Hepatocyte (in vitro differentiated cells): ENCODE data around the gene TCF19. TPM values are rescaled to one million over a fixed set of nuclear protein-coding genes. Genes with fewer than 3 reads are reported as not detected.
"Not testable (repeated sequence)": the region's sequence is repeated elsewhere in the genome, so short reads cannot be mapped to it uniquely, and the experiment has no call there.

ENCODE experiments used
- DNase-seq: peaks from one replicate; pipeline ENCODE4 v3.0.0-alpha.2; 2016; ENCODE audit warnings: low spot score
- H2AFZ ChIP-seq: fragments of 200-600 bp; sonication (generic); 2 replicates; pipeline ENCODE4 v1.6.0; 2016; ENCODE audit warnings: antibody characterized with exemption, mild to moderate bottlenecking
- H3K27ac ChIP-seq: fragments of 200-600 bp; sonication (generic); 2 replicates; pipeline ENCODE4 v1.5.1; 2016; ENCODE audit warnings: mild to moderate bottlenecking
- H3K27me3 ChIP-seq: fragments of 200-600 bp; sonication (generic); 2 replicates; pipeline ENCODE4 v1.6.1; 2016
- H3K36me3 ChIP-seq: fragments of 200-600 bp; sonication (generic); replicated peaks from 2 replicates; pipeline ENCODE4 v1.5.1; 2016; ENCODE audit warnings: low read depth; ENCODE audit not compliant: insufficient read depth
- H3K4me1 ChIP-seq: fragments of 200-600 bp; sonication (generic); 2 replicates; pipeline ENCODE4 v1.5.1; 2016; ENCODE audit warnings: mild to moderate bottlenecking, moderate library complexity; ENCODE audit not compliant: insufficient read depth
- H3K4me2 ChIP-seq: fragments of 200-600 bp; sonication (generic); 2 replicates; pipeline ENCODE4 v1.6.0; 2016
- H3K4me3 ChIP-seq: fragments of 200-600 bp; sonication (generic); 2 replicates; pipeline ENCODE4 v1.5.1; 2016; ENCODE audit warnings: mild to moderate bottlenecking
- H3K79me2 ChIP-seq: fragments of 200-600 bp; sonication (generic); 2 replicates; pipeline ENCODE4 v1.6.0; 2017; ENCODE audit warnings: mild to moderate bottlenecking
- H3K9me2 ChIP-seq: fragments of 200-600 bp; sonication (generic); replicated peaks from 2 replicates; pipeline ENCODE4 v1.6.0; 2017; ENCODE audit warnings: mild to moderate bottlenecking; ENCODE audit not compliant: insufficient read depth
- H3K9me3 ChIP-seq: fragments of 200-600 bp; sonication (generic); 2 replicates; pipeline ENCODE4 v1.5.1; 2016; ENCODE audit warnings: low read depth, mild to moderate bottlenecking
- H4K20me1 ChIP-seq: fragments of 200-600 bp; sonication (generic); 2 replicates; pipeline ENCODE4 v1.6.0; 2016; ENCODE audit warnings: mild to moderate bottlenecking; ENCODE audit not compliant: insufficient read depth, poor library complexity, severe bottlenecking
- CTCF ChIP-seq: fragments of 200-600 bp; sonication (generic); IDR thresholded peaks from 2 replicates; pipeline ENCODE4 v1.5.1; 2016; ENCODE audit warnings: antibody characterized with exemption, mild to moderate bottlenecking; ENCODE audit not compliant: poor library complexity
- EZH2 ChIP-seq: fragments of 200-600 bp; sonication (generic); IDR thresholded peaks from 2 replicates; pipeline ENCODE4 v1.6.1; 2016; ENCODE audit warnings: antibody characterized with exemption, mild to moderate bottlenecking, borderline replicate concordance
- EZH2phosphoT487 ChIP-seq: fragments of 200-600 bp; sonication (generic); IDR thresholded peaks from one replicate; pipeline ENCODE4 v1.6.1; 2018; ENCODE audit warnings: antibody characterized with exemption, mild to moderate bottlenecking, low read depth, moderate library complexity; ENCODE audit not compliant: unreplicated experiment, severe bottlenecking
- WGBS: methylation state at CpG from one replicate; pipeline ENCODE4 v1.1.6; 2016; ENCODE audit warnings: low lambda C conversion rate; ENCODE audit errors: missing lambda C conversion rate; 5-methylcytosine and 5-hydroxymethylcytosine counted together
- polyA plus RNA-seq: library from polyadenylated mRNA; unstranded; fragments of >200 nt; fragmentation: Nextera tagmentation; extraction: Ambion mirVana; gene quantifications from 2 replicates; pipeline ENCODE4 v1.2.1, GENCODE V29; 2016
- total RNA-seq: library from RNA; depleted of rRNA; stranded (reverse); fragments of >200 nt; gene quantifications from 2 replicates; pipeline ENCODE4 v1.2.3, GENCODE V29; 2014

Gene TCF19
- total and polyA plus RNA-seq, 2 experiments from 2014 or later = 5.0 to 6.3 TPM

GRCh38 chr6:31165986-31166385 lies 7.6 kb downstream of the TCF19 start:
- Histone ChIP-seq H3K9me2 (no peaks in the 10 kb centered on the region), H3K79me2 (no peaks in the 10 kb centered on the region)
- WGBS = 78% methylated on average over 5 of the region's 5 CpGs

GRCh38 chr6:31168606-31169005 lies 10.2 kb downstream of the TCF19 start:
- WGBS = 54% methylated on average over 3 of the region's 3 CpGs
- no peak overlapping the region for H3K4me3 ChIP-seq
- no peak overlapping the region for H3K4me2 ChIP-seq
- no peaks in the 10 kb centered on the region for H3K36me3 ChIP-seq
- DNase-seq = no peak
- no peaks in the 10 kb centered on the region for H3K9me2 ChIP-seq
- no peak for TF ChIP-seq EZH2phosphoT487
- TF ChIP-seq CTCF = no peak
- TF ChIP-seq EZH2 = no peak
- H4K20me1 ChIP-seq = no peaks in the 10 kb centered on the region
- H3K9me3 ChIP-seq = no peaks in the 10 kb centered on the region
- H3K27ac ChIP-seq = no peak overlapping the region
- H3K79me2 ChIP-seq = no peaks in the 10 kb centered on the region
- no peak overlapping the region for H2AFZ ChIP-seq
- no peaks in the 10 kb centered on the region for H3K4me1 ChIP-seq
- peaks cover 8% of the 10 kb centered on the region for H3K27me3 ChIP-seq

More at GRCh38 chr6:31165986-31166385, 7.6 kb downstream of the TCF19 start:
- no peaks in the 10 kb centered on the region for H3K9me3 ChIP-seq
- no peaks in the 10 kb centered on the region for H3K36me3 ChIP-seq
- H2AFZ ChIP-seq = no peak overlapping the region
- no peak for DNase-seq
- H3K4me1 ChIP-seq = no peaks in the 10 kb centered on the region
- no peak overlapping the region for H3K4me2 ChIP-seq
- peaks cover 8% of the 10 kb centered on the region for H3K27me3 ChIP-seq
- H4K20me1 ChIP-seq = no peaks in the 10 kb centered on the region
- no peak overlapping the region for H3K4me3 ChIP-seq
- no peak overlapping the region for H3K27ac ChIP-seq
- TF ChIP-seq EZH2phosphoT487 = no peak
- TF ChIP-seq EZH2 = no peak
- TF ChIP-seq CTCF = no peak

- Histone ChIP-seq H3K27ac (no peak overlapping the region), H3K4me3 (no peak overlapping the region), H3K9me2 (no peaks in the 10 kb centered on the region), H2AFZ (no peak overlapping the region), H3K4me1 (no peaks in the 10 kb centered on the region), H3K27me3 (peaks cover 8% of the 10 kb centered on the region), H4K20me1 (no peaks in the 10 kb centered on the region), H3K79me2 (no peaks in the 10 kb centered on the region), H3K9me3 (no peaks in the 10 kb centered on the region), H3K4me2 (no peak overlapping the region), H3K36me3 (no peaks in the 10 kb centered on the region)
- WGBS = 44% methylated on average over 10 of the region's 10 CpGs
- no peak for DNase-seq
- TF ChIP-seq EZH2 (no peak), EZH2phosphoT487 (no peak), CTCF (no peak)
Observed at GRCh38 chr6:31169123-31169857, 10.9 kb downstream of the TCF19 start.

GRCh38 chr6:31169858-31170599 lies 11.6 kb downstream of the TCF19 start:
- H3K4me3 ChIP-seq, H3K36me3 ChIP-seq, H4K20me1 ChIP-seq, H3K79me2 ChIP-seq, H2AFZ ChIP-seq, H3K27me3 ChIP-seq, DNase-seq, H3K4me1 ChIP-seq, H3K27ac ChIP-seq, H3K9me2 ChIP-seq, H3K9me3 ChIP-seq, H3K4me2 ChIP-seq: not testable (repeated sequence)
- WGBS = 47% methylated on average over 16 of the region's 23 CpGs
